GM19455 (cell line): ENCODE results near the gene IKZF3.
"Not testable (repeated sequence)": the region's sequence is repeated elsewhere in the genome, so short reads cannot be mapped to it uniquely, and the experiment has no call there.

Experiments used
- ATAC-seq: cut with Tn5 transposase; IDR thresholded peaks from one replicate; pipeline ENCODE4 v1.9.1; 2021; ENCODE audit not compliant: unreplicated experiment

Gene IKZF3

GRCh38 chr17:39861235-39861634 is 2.9 kb downstream of the IKZF3 start:
- no peak for ATAC-seq

- ATAC-seq, result not testable (repeated sequence)
Observed at GRCh38 chr17:39855911-39856649, 8.0 kb downstream of the IKZF3 start.

- ATAC-seq, result no peak
Observed at GRCh38 chr17:39854909-39855308, 9.2 kb downstream of the IKZF3 start.

GRCh38 chr17:39852239-39852638 is 11.9 kb downstream of the IKZF3 start:
- no peak for ATAC-seq

GRCh38 chr17:39850186-39850585 is 13.9 kb downstream of the IKZF3 start:
- ATAC-seq, result not testable (repeated sequence)

- no peak for ATAC-seq
Observed at GRCh38 chr17:39848600-39848999, 15.5 kb downstream of the IKZF3 start.

- ATAC-seq, result no peak
Observed at GRCh38 chr17:39846205-39846604, 17.9 kb downstream of the IKZF3 start.

GRCh38 chr17:39845052-39845846 is 18.9 kb downstream of the IKZF3 start:
- no peak for ATAC-seq

- no peak for ATAC-seq
Observed at GRCh38 chr17:39841134-39841683, 22.9 kb downstream of the IKZF3 start.

GRCh38 chr17:39838784-39839183 is 25.3 kb downstream of the IKZF3 start:
- ATAC-seq, result no peak

GRCh38 chr17:39838057-39838456 is 26.1 kb downstream of the IKZF3 start:
- ATAC-seq, result no peak

GRCh38 chr17:39836117-39836516 is 28.0 kb downstream of the IKZF3 start:
- no peak for ATAC-seq

- no peak for ATAC-seq
Observed at GRCh38 chr17:39835038-39835786, 28.9 kb downstream of the IKZF3 start.

- no peak for ATAC-seq
Observed at GRCh38 chr17:39834017-39834416, 30.1 kb downstream of the IKZF3 start.

GRCh38 chr17:39831588-39831987 is 32.5 kb downstream of the IKZF3 start:
- no peak for ATAC-seq

GRCh38 chr17:39828443-39828842 is 35.7 kb downstream of the IKZF3 start:
- no peak for ATAC-seq

- no peak for ATAC-seq
Observed at GRCh38 chr17:39826334-39826733, 37.8 kb downstream of the IKZF3 start.

GRCh38 chr17:39823407-39824054 is 40.6 kb downstream of the IKZF3 start:
- no peak for ATAC-seq

GRCh38 chr17:39822051-39822451 is 42.1 kb downstream of the IKZF3 start:
- no peak for ATAC-seq

- no peak for ATAC-seq
Observed at GRCh38 chr17:39820987-39821386, 43.1 kb downstream of the IKZF3 start.

- no peak for ATAC-seq
Observed at GRCh38 chr17:39820541-39820940, 43.6 kb downstream of the IKZF3 start.
